ENCODE data around the gene GCN1. TPM values are rescaled to one million over a fixed set of nuclear protein-coding genes. Genes with fewer than 3 reads are reported as not detected.
"Not testable (repeated sequence)": the region's sequence is repeated elsewhere in the genome, so short reads cannot be mapped to it uniquely, and the experiment has no call there.

GCN1 gene
- total RNA-seq, 1 donor from 2014 or later, result 173 TPM

DNA sequence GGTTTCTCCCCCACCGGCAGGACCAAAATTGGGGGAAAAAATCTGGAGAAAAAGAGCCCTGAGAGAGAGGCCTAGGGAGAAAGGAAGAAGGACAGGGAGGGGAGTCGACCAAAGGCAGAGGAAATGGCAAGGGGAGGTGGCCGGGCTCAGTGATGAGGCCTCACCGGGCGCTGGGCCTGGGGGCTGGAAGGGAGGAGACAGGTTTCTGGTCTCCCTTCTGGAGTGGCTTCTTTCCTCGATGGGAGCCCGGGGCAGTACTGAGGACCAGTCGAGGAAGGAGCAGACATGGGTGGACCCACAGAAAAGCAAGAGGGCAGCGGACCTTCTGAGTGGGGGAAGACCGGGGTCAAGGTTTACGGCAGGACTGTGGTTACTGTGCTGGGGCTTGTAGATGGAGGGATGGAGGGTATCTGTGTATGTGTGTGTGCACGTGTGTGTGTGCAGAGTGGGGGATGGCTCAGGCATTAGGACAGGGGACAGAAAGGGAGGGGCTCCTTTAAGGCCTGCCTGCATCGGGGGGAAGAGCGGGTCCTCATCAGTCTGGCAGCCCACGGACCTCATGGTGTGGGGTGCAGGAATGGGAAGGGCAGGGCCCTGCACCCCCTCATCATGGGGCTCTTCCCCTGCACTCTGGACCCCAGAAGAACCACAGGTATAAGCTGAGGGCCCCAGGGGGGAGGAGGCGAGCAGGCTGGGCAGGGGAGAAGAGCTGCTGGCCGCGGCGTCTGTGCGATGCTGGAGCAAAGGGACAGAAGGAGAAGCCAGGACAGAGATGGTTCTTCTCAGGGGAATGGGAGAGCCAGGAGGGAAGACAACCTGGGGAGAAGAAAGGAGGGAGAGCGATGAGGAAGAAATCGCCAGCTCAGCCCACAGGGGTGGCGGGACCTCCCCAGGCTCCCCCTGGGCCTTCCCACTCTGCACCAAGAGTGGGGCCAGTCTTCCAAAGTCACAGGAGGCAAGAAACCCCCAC lies 21.5 kb upstream of the GCN1 start:
- no peak overlapping the region for H3K4me3 Mint-ChIP-seq
- intact Hi-C loops (cut with micrococcal nuclease), result no loop called here
- no peaks in the 10 kb centered on the region for H3K9me3 Mint-ChIP-seq
- no peaks in the 10 kb centered on the region for H3K27me3 Mint-ChIP-seq (ENCODE audit: insufficient read depth)
- no peaks in the 10 kb centered on the region for H3K4me1 Mint-ChIP-seq (ENCODE audit: low read depth)
- H3K36me3 Mint-ChIP-seq (ENCODE audit: low read depth), result peaks cover 39% of the 10 kb centered on the region
- DNase-seq (ENCODE audit: low spot score), result no peak
- H3K27ac Mint-ChIP-seq, result peak overlapping the region; percentile 19

DNA sequence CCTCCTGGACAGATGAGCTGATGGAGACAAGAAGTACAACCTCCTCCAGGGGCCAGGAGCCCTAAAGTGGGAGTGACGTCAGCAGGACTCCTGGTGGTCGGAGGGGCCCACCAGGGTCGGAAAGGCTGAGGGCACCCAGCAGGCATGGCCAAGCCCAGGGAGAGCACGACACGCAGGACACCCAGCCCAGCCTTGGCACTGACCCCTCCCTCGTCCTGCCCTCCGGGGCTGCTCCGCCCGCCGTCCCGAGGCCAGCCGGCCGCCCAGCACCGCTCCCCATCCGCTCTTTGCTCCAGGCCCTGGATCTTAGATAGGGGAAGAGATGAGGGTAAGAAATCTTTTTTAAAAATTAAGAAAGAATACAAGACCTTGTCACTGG lies 20.8 kb upstream of the GCN1 start:
- peaks cover 34% of the 10 kb centered on the region for H3K36me3 Mint-ChIP-seq (ENCODE audit: low read depth)
- intact Hi-C loops (cut with micrococcal nuclease), result no loop called here
- no peaks in the 10 kb centered on the region for H3K27me3 Mint-ChIP-seq (ENCODE audit: insufficient read depth)
- no peak overlapping the region for H3K4me3 Mint-ChIP-seq
- H3K4me1 Mint-ChIP-seq (ENCODE audit: low read depth), result no peaks in the 10 kb centered on the region
- DNase-seq (ENCODE audit: low spot score), result no peak
- H3K9me3 Mint-ChIP-seq, result no peaks in the 10 kb centered on the region
- no peak overlapping the region for H3K27ac Mint-ChIP-seq

DNA sequence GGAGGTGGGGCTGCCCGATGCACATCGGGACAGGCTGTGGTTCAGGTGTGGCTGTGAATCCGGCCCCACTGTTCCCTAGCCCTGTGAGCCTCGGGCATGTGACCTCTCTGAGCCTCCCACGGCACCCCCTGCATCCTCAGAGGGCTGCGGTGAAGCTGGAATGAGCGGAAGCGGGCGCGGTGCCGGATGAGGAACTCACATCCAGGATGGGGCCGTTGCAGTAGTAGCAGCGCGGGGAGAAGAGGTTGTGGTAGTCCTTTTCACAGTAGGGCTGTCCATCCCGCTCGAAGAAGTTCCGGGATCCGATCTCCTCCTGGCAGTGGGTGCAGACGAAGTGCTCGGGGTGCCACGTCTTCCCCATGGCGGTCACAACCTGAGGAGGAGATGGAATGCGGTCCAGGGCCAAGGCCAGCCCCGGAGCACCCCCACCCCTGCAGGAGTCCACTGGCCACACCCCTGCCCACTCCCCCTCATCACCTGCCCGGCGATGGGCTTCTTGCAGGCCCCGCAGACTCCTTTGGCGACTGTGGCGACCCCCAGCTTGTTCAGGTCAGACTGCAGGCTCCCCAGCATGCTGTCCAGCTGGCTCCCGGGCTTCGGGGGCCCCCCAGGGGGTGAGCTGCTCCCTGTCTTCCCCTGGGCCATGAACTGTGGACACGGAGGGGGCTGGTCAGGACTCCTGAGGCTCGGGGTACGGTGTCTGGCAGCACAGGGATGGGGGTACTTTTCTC lies 20.3 kb upstream of the GCN1 start:
- no peak overlapping the region for H3K4me3 Mint-ChIP-seq
- intact Hi-C loops (cut with micrococcal nuclease), result no loop called here
- no peaks in the 10 kb centered on the region for H3K4me1 Mint-ChIP-seq (ENCODE audit: low read depth)
- peaks cover 32% of the 10 kb centered on the region for H3K36me3 Mint-ChIP-seq (ENCODE audit: low read depth)
- no peak overlapping the region for H3K27ac Mint-ChIP-seq
- DNase-seq (ENCODE audit: low spot score), result no peak
- H3K9me3 Mint-ChIP-seq, result no peaks in the 10 kb centered on the region
- no peaks in the 10 kb centered on the region for H3K27me3 Mint-ChIP-seq (ENCODE audit: insufficient read depth)

DNA sequence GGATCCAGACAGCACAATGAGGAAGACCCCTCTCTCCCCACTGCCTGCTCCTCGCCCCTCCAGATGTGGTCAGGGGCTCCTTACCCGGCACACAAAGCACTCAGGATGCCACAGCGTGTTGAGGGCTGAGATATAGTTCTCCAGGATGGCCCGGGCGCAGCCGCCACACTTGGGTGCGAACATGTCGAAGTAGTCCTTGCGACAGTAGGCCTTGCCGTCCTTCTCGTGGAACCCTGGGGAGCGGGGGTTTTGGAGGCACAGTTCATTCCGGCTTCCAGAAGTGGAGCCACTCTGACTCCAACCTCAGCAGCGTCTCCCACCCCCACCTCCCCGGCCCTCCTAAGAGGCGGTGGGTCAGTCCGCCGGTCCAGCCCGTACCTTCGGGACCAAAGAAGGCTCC lies 19.2 kb upstream of the GCN1 start:
- DNase-seq (ENCODE audit: low spot score), result no peak
- Mint-ChIP-seq H3K27me3 (ENCODE audit: insufficient read depth) (no peaks in the 10 kb centered on the region), H3K36me3 (ENCODE audit: low read depth) (peaks cover 30% of the 10 kb centered on the region), H3K9me3 (no peaks in the 10 kb centered on the region), H3K27ac (no peak overlapping the region), H3K4me1 (ENCODE audit: low read depth) (no peaks in the 10 kb centered on the region), H3K4me3 (no peak overlapping the region)
- intact Hi-C loops (cut with micrococcal nuclease), result no loop called here

DNA sequence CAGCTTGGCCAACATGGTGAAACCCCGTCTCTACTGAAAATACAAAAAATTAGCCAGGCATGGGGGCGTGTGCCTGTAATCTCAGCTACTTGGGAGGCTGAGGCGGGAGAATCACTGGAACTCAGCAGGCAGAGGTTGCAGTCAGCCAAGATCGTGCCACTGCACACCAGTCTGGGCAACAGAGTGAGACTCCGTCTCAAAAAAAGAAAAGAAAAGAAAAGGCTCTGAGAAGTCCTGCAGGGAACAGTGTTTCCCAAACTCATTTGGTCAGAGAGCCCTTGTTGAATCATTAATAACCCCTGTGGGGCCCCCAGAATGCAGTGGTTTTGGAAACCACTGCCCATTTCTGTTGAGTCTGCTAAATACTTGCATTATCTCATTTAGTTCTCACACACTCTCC lies 18.7 kb upstream of the GCN1 start:
- not testable (repeated sequence) for H3K4me3 Mint-ChIP-seq

DNA sequence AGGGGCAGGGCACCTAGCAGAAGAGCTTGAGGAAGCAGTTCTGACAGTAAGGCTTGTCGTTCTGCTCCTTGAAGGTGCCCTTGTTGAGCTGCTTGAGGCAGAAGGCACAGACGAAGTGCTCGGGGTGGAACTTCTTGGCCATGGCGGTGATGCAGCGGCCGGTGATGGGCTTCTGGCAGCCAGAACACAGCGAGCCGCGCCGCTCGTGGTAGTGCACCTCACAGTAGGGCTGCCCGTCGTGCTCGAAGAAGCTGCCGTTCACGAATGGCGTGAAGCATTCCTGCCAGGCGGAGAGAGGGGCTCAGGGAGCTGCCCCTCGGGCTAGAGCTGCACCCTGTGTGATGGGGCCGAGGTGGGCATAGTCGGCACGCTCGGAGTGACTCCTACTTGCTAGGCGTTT lies 17.8 kb upstream of the GCN1 start:
- intact Hi-C loops (cut with micrococcal nuclease), result no loop called here
- Mint-ChIP-seq H3K9me3 (no peaks in the 10 kb centered on the region), H3K36me3 (ENCODE audit: low read depth) (peaks cover 30% of the 10 kb centered on the region), H3K4me3 (no peak overlapping the region), H3K27ac (no peak overlapping the region), H3K27me3 (ENCODE audit: insufficient read depth) (no peaks in the 10 kb centered on the region), H3K4me1 (ENCODE audit: low read depth) (no peaks in the 10 kb centered on the region)
- no peak for DNase-seq (ENCODE audit: low spot score)

More for the DNA sequence above, 18.7 kb upstream of the GCN1 start:
- H3K9me3 Mint-ChIP-seq; H3K27ac Mint-ChIP-seq; H3K4me1 Mint-ChIP-seq (ENCODE audit: low read depth); DNase-seq (ENCODE audit: low spot score); intact Hi-C loops (cut with micrococcal nuclease); H3K27me3 Mint-ChIP-seq (ENCODE audit: insufficient read depth): not testable (repeated sequence)
- peaks cover 28% of the 10 kb centered on the region for H3K36me3 Mint-ChIP-seq (ENCODE audit: low read depth)

DNA sequence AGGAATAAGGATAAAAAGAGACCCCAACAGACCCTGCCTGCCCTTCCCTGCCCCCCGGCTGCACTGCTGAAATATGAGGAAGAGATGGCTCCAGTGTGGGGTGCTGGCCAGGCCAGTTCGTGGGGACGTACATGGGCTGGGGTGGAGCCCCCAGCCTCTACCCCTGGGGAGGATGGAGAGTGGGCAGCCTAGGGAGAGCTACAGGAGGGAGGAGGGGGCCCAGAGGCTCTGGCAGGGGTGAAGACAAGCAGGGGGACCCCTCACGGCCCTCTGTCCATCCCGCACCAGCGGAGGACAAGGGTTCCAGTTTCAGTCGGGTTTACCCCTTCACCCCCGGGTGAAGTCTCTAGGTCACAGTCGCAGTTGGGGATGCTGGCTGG lies 17.4 kb upstream of the GCN1 start:
- H3K27ac Mint-ChIP-seq, result no peak overlapping the region
- DNase-seq (ENCODE audit: low spot score), result no peak
- no peak overlapping the region for H3K4me3 Mint-ChIP-seq
- no peaks in the 10 kb centered on the region for H3K4me1 Mint-ChIP-seq (ENCODE audit: low read depth)
- H3K27me3 Mint-ChIP-seq (ENCODE audit: insufficient read depth), result no peaks in the 10 kb centered on the region
- H3K9me3 Mint-ChIP-seq, result no peaks in the 10 kb centered on the region
- intact Hi-C loops (cut with micrococcal nuclease), result no loop called here
- H3K36me3 Mint-ChIP-seq (ENCODE audit: low read depth), result peaks cover 30% of the 10 kb centered on the region

DNA sequence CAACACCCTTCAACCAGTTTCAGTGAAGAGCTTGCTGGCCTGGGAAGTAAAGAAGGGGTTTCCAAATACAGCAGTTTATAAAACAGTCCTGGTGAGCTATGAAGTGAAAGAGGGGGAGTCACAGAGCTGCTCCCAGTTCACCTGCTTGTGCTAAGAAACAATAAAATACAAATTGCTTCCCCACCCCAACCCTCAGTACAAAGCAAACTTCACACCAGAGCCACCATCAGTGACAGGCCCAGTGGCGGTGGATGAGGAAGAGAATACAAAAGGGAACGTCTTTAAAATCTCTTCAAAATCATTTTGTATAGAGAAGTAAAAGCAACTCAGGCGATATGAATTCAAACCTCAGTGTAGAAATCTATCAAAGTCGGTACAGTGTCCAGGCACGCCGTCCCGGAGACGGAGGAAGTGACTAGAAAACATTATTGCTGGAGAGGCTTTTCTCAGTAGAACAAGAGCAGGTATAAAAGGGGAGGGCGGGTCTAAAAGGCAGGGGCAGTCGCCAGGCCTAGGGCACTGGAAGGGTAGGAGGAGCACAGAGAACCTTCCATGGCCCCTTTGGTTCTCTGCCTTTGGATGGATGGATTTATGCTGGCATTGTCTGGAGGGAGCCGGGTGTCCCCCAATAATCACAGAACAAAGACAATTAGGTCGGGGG lies 16.9 kb upstream of the GCN1 start:
- Mint-ChIP-seq H3K4me1 (ENCODE audit: low read depth) (no peaks in the 10 kb centered on the region), H3K9me3 (no peaks in the 10 kb centered on the region), H3K36me3 (ENCODE audit: low read depth) (peaks cover 32% of the 10 kb centered on the region), H3K27me3 (ENCODE audit: insufficient read depth) (no peaks in the 10 kb centered on the region), H3K4me3 (no peak overlapping the region), H3K27ac (no peak overlapping the region)
- intact Hi-C loops (cut with micrococcal nuclease), result no loop called here
- DNase-seq (ENCODE audit: low spot score), result no peak

DNA sequence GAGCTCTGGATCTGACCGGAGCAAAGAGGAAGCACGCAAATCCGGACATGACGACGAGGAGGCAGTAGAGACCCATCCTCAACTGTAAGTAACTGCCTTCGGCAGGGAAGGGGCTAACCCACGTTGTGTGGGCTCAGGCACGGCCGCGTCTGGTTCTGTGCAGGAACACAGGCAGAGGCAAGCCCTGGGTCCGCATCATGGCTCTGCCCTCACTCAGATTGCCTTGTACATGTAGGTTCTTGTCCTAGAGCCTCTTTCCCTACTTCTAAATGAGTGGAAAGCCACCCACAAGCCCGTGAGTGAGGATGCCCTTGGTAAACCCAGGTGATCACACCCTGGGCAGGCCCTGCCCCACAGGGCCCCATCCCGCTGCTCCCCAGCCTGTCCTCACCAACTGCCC lies 15.3 kb upstream of the GCN1 start:
- Mint-ChIP-seq H3K27ac (no peak overlapping the region), H3K9me3 (no peaks in the 10 kb centered on the region), H3K4me1 (ENCODE audit: low read depth) (no peaks in the 10 kb centered on the region), H3K36me3 (ENCODE audit: low read depth) (peaks cover 27% of the 10 kb centered on the region), H3K4me3 (no peak overlapping the region), H3K27me3 (ENCODE audit: insufficient read depth) (no peaks in the 10 kb centered on the region)
- intact Hi-C loops (cut with micrococcal nuclease), result no loop called here
- DNase-seq (ENCODE audit: low spot score), result no peak

DNA sequence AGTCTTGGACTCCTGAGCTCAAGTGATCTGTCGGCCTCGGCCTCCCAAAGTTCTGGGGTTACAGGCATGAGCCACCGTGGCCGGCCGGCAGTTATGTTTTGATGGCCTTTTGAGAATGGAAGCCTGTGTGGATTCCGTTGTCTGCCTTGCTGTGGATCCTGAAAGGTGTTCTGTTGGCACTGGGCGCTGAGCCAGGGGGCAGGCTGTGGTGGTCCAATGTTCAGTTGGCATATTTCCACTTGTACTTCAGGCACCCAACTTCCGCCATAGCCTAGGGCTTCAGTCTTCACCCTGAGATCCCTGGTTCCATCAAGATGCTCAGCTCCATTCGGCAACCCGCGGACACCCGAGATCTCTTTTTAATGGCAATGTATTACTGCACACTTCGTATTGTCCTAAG lies 12.7 kb upstream of the GCN1 start:
- Mint-ChIP-seq H3K27me3 (ENCODE audit: insufficient read depth) (no peaks in the 10 kb centered on the region), H3K9me3 (no peaks in the 10 kb centered on the region), H3K27ac (no peak overlapping the region), H3K36me3 (ENCODE audit: low read depth) (peaks cover 18% of the 10 kb centered on the region), H3K4me1 (ENCODE audit: low read depth) (peaks cover 5% of the 10 kb centered on the region), H3K4me3 (no peak overlapping the region)
- intact Hi-C loops (cut with micrococcal nuclease), result no loop called here
- DNase-seq (ENCODE audit: low spot score), result no peak

DNA sequence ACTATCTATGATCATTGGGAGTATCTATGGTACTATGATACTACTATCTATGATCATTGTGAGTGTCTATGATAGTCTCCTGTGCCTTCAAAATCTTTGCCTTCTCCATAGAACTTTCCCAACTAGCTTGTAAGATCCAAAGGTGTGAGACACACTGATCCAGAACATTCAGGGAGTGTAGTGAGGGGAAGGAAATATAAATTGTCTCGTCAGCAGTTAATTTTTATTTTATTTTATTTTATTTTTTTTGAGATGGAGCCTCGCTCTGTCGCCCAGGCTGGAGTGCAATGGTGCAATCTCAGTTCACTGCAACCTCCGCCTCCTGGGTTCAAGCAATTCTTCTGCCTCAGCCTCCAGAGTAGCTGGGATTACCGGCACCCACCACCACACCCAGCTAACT lies 12.3 kb upstream of the GCN1 start:
- DNase-seq (ENCODE audit: low spot score); H3K4me3 Mint-ChIP-seq; H3K4me1 Mint-ChIP-seq (ENCODE audit: low read depth); H3K9me3 Mint-ChIP-seq; intact Hi-C loops (cut with micrococcal nuclease); H3K27ac Mint-ChIP-seq; H3K27me3 Mint-ChIP-seq (ENCODE audit: insufficient read depth): not testable (repeated sequence)
- peaks cover 18% of the 10 kb centered on the region for H3K36me3 Mint-ChIP-seq (ENCODE audit: low read depth)

DNA sequence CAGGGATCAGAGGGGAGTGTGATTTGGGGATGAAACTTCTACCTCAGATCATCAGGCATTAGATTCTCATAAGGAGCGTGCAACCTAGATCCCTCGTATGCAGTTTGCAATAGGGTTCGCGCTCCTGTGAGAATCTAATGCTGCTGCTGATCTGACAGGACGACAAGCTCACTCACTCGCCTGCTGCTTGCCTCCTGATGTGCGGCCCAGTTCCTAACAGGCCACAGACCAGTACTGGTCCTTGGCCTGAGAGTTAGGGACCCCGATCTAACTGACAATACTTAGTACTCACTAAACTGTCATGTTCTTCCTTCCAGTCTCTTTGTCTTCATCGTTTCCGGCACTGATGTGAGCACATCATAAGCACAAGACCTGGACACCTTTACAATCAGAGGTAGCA lies 11.7 kb upstream of the GCN1 start:
- H3K27ac Mint-ChIP-seq, result no peak overlapping the region
- H3K4me1 Mint-ChIP-seq (ENCODE audit: low read depth), result peaks cover 8% of the 10 kb centered on the region
- no peaks in the 10 kb centered on the region for H3K9me3 Mint-ChIP-seq
- H3K27me3 Mint-ChIP-seq (ENCODE audit: insufficient read depth), result no peaks in the 10 kb centered on the region
- H3K4me3 Mint-ChIP-seq, result no peak overlapping the region
- no peak for DNase-seq (ENCODE audit: low spot score)
- intact Hi-C loops (cut with micrococcal nuclease), result no loop called here
- H3K36me3 Mint-ChIP-seq (ENCODE audit: low read depth), result peaks cover 13% of the 10 kb centered on the region

DNA sequence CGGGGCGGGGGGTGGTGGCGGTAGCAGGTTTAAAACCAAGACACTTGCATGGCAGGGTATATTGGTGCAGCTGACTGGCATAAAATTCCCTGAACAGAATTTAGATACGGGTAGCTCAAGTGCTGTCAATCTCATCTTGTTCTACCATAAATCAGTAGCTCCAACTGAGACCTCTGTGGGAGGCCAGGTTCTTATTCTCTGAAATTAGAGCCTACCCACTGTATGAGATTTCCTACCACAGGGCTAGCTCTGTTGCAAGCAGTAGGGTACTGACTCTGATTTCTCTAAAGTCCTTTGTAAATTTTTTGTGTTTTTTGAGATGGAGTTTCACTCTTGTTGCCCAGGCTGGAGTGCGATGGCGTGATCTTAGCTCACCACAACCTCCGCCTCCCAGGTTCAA lies 9.7 kb upstream of the GCN1 start:
- Mint-ChIP-seq H3K9me3 (no peaks in the 10 kb centered on the region), H3K4me3 (no peak overlapping the region), H3K36me3 (ENCODE audit: low read depth) (peaks cover 20% of the 10 kb centered on the region), H3K27ac (no peak overlapping the region), H3K27me3 (ENCODE audit: insufficient read depth) (no peaks in the 10 kb centered on the region), H3K4me1 (ENCODE audit: low read depth) (peaks cover 19% of the 10 kb centered on the region)
- intact Hi-C loops (cut with micrococcal nuclease), result loop anchor here (5.0 kb wide), 1 partner anchor 233 kb away; the partner anchor contains the start of gene COX6A1
- DNase-seq (ENCODE audit: low spot score), result no peak
